IMR-90 (cell line): ENCODE data around the gene CAMTA1. TPM values are rescaled to one million over a fixed set of nuclear protein-coding genes. Genes with fewer than 3 reads are reported as not detected.

ENCODE experiments used
- ATAC-seq: fragments of 200-7000 bp; cut with Tn5 transposase; 2 replicates; pipeline ENCODE4 v1.9.1; 2020; ENCODE audit warnings: low read depth, mild to moderate bottlenecking, moderate library complexity
- BruUV-seq: library from RNA; stranded (reverse); fragments of 400-500 nt; replicated peaks from 2 replicates; lab custom pipeline; 2021; lab: Mats Ljungman, UMichigan
- CTCF ChIA-PET: fragments of 300-600 bp; formaldehyde crosslinking; extraction: SDS; loops from one replicate; lab custom pipeline; 2021; ENCODE audit warnings: antibody characterized with exemption; lab: Yijun Ruan, JAX
- POLR2A ChIA-PET: fragments of 300-600 bp; sonication (Branson Sonifier 250); formaldehyde crosslinking; loops from one replicate; lab custom pipeline; 2022; ENCODE audit warnings: antibody characterized with exemption; ENCODE audit not compliant: unreplicated experiment; lab: Charles Lee
- DNase-seq: peaks from one replicate; pipeline ENCODE4 v3.0.0; 2013
- H2AFZ ChIP-seq: replicated peaks from 2 replicates; pipeline ENCODE3; 2013; ENCODE audit warnings: low read length, mild to moderate bottlenecking; ENCODE audit not compliant: poor library complexity
- H2AK5ac ChIP-seq: 2 replicates; pipeline ENCODE4 v1.6.1; 2013; ENCODE audit warnings: low read depth, low read length, inconsistent platforms
- H2AK9ac ChIP-seq: replicated peaks from 2 replicates; pipeline ENCODE3; 2013; ENCODE audit warnings: mild to moderate bottlenecking, low read depth, low read length, moderate library complexity; ENCODE audit not compliant: poor library complexity
- H2BK120ac ChIP-seq: 2 replicates; pipeline ENCODE4 v1.6.1; 2013; ENCODE audit warnings: low read depth, low read length, inconsistent platforms
- H2BK15ac ChIP-seq: 3 replicates; pipeline ENCODE4 v1.6.1; 2013; ENCODE audit warnings: low read depth, low read length, inconsistent platforms
- H2BK20ac ChIP-seq: 2 replicates; pipeline ENCODE4 v1.6.1; 2013; ENCODE audit warnings: low read depth, mild to moderate bottlenecking, inconsistent platforms, low read length, moderate library complexity
- H2BK5ac ChIP-seq: 2 replicates; pipeline ENCODE4 v1.6.1; 2013; ENCODE audit warnings: mild to moderate bottlenecking, low read depth, low read length, inconsistent platforms; ENCODE audit not compliant: poor library complexity, severe bottlenecking
- H3K14ac ChIP-seq: replicated peaks from 2 replicates; pipeline ENCODE4 v1.6.1; 2013; ENCODE audit warnings: low read depth, low read length, inconsistent platforms
- H3K18ac ChIP-seq: 2 replicates; pipeline ENCODE4 v1.6.1; 2013; ENCODE audit warnings: low read depth, low read length, control low read depth
- H3K23ac ChIP-seq: 2 replicates; pipeline ENCODE4 v1.6.1; 2013; ENCODE audit warnings: low read depth, low read length, inconsistent platforms
- H3K27ac ChIP-seq: 2 replicates; pipeline ENCODE4 v1.5.1; 2013; ENCODE audit warnings: mild to moderate bottlenecking, control low read depth, low read length; ENCODE audit not compliant: insufficient read depth
- H3K27me3 ChIP-seq: 2 replicates; pipeline ENCODE4 v1.6.1; 2013; ENCODE audit warnings: low read length; ENCODE audit not compliant: control insufficient read depth, insufficient read depth
- H3K36me3 ChIP-seq: 2 replicates; pipeline ENCODE4 v1.6.1; 2013; ENCODE audit warnings: low read length, mixed read lengths; ENCODE audit not compliant: control insufficient read depth, insufficient read depth
- H3K4ac ChIP-seq: 2 replicates; pipeline ENCODE4 v1.6.1; 2013; ENCODE audit warnings: low read depth, low read length, inconsistent platforms
- H3K4me1 ChIP-seq: 2 replicates; pipeline ENCODE4 v1.6.1; 2013; ENCODE audit warnings: low read length, mixed read lengths; ENCODE audit not compliant: control insufficient read depth, insufficient read depth
- H3K4me2 ChIP-seq: 2 replicates; pipeline ENCODE4 v1.6.1; 2013; ENCODE audit warnings: low read depth, mild to moderate bottlenecking, control low read depth, low read length, moderate library complexity
- H3K4me3 ChIP-seq: 2 replicates; pipeline ENCODE4 v1.5.1; 2013; ENCODE audit warnings: low read depth, mild to moderate bottlenecking, control low read depth, low read length, moderate library complexity; ENCODE audit not compliant: insufficient read depth
- H3K56ac ChIP-seq: 2 replicates; pipeline ENCODE4 v1.6.1; 2013; ENCODE audit warnings: low read length, inconsistent platforms; ENCODE audit not compliant: insufficient read depth; ENCODE audit errors: extremely low read depth
- H3K79me1 ChIP-seq, 2 experiments: 2 replicates each; pipeline ENCODE4 v1.6.1; 2013; ENCODE audit warnings: low read length in 2 of 2, inconsistent platforms in 1 of 2, low read depth in 1 of 2
- H3K9ac ChIP-seq: 2 replicates; pipeline ENCODE4 v1.6.1; 2013; ENCODE audit warnings: low read depth, low read length, control low read depth
- H3K9me1 ChIP-seq: 2 replicates; pipeline ENCODE4 v1.6.1; 2013; ENCODE audit warnings: low read length, inconsistent platforms; ENCODE audit not compliant: insufficient read depth
- H3K9me3 ChIP-seq: 2 replicates; pipeline ENCODE4 v1.6.1; 2013; ENCODE audit warnings: low read length; ENCODE audit not compliant: control insufficient read depth, insufficient read depth
- H4K20me1 ChIP-seq: 2 replicates; pipeline ENCODE4 v1.6.1; 2013; ENCODE audit warnings: low read length, inconsistent platforms; ENCODE audit not compliant: insufficient read depth
- H4K5ac ChIP-seq: 2 replicates; pipeline ENCODE4 v1.6.1; 2013; ENCODE audit warnings: mild to moderate bottlenecking, low read depth, low read length, control low read depth
- H4K8ac ChIP-seq, 2 experiments: 2 replicates each; pipeline ENCODE4 v1.6.1; 2013; ENCODE audit warnings: low read depth in 2 of 2, low read length in 2 of 2, control low read depth in 1 of 2, inconsistent platforms in 1 of 2
- H4K91ac ChIP-seq: 2 replicates; pipeline ENCODE4 v1.6.1; 2013; ENCODE audit warnings: low read depth, low read length, inconsistent platforms; ENCODE audit not compliant: insufficient read depth
- BHLHE40 ChIP-seq: fragments of 150-350 bp; IDR thresholded peaks from 2 replicates; pipeline ENCODE4 v1.6.1; 2016; ENCODE audit warnings: mild to moderate bottlenecking, low read depth, low read length
- CEBPB ChIP-seq: IDR thresholded peaks from 2 replicates; pipeline ENCODE4 v1.6.1; 2012; ENCODE audit warnings: low read depth, low read length, improper control_type of control experiment
- FOS ChIP-seq: fragments of 150-350 bp; IDR thresholded peaks from 2 replicates; pipeline ENCODE4 v1.6.1; 2016; ENCODE audit warnings: low read depth, low read length
- MAFK ChIP-seq: IDR thresholded peaks from 2 replicates; pipeline ENCODE4 v1.6.1; 2012; ENCODE audit warnings: low read depth, low read length, improper control_type of control experiment
- MAZ ChIP-seq: IDR thresholded peaks from 2 replicates; pipeline ENCODE4 v1.6.1; 2012; ENCODE audit warnings: low read depth, mild to moderate bottlenecking, low read length, improper control_type of control experiment, moderate library complexity, borderline replicate concordance
- MXI1 ChIP-seq: IDR thresholded peaks from 2 replicates; pipeline ENCODE4 v1.6.1; 2012; ENCODE audit warnings: low read depth, mild to moderate bottlenecking, low read length, moderate library complexity, borderline replicate concordance
- NFE2L2 ChIP-seq: fragments of 150-350 bp; IDR thresholded peaks from 2 replicates; pipeline ENCODE4 v1.6.1; 2016; ENCODE audit warnings: low read depth, mild to moderate bottlenecking, low read length
- POLR2A ChIP-seq: IDR thresholded peaks from 2 replicates; pipeline ENCODE4 v1.6.1; 2012; ENCODE audit warnings: mild to moderate bottlenecking, low read depth, low read length
- RAD21 ChIP-seq: IDR thresholded peaks from 2 replicates; pipeline ENCODE4 v1.6.1; 2012; ENCODE audit warnings: low read length, improper control_type of control experiment
- RCOR1 ChIP-seq: IDR thresholded peaks from 2 replicates; pipeline ENCODE4 v1.6.1; 2012; ENCODE audit warnings: mild to moderate bottlenecking, low read length, improper control_type of control experiment; ENCODE audit not compliant: insufficient replicate concordance
- RFX5 ChIP-seq: IDR thresholded peaks from 2 replicates; pipeline ENCODE4 v1.8.0; 2012; ENCODE audit warnings: low read depth, mild to moderate bottlenecking, low read length, moderate library complexity
- SMC3 ChIP-seq: fragments of 150-350 bp; IDR thresholded peaks from 2 replicates; pipeline ENCODE4 v1.6.1; 2016; ENCODE audit warnings: low read depth, mild to moderate bottlenecking, antibody characterized with exemption, low read length, moderate library complexity
- WGBS, 2 experiments: methylation state at CpG; one replicate each; pipeline versions ENCODE4 v1.1.5 to v1.1.7; 2013; ENCODE audit warnings: missing lambda C conversion rate in 2 of 2; ENCODE audit not compliant: insufficient read length in 1 of 2; ENCODE audit errors: extremely low coverage in 2 of 2; 5-methylcytosine and 5-hydroxymethylcytosine counted together
- dilution Hi-C: fragments of 300-500 bp; cut with HindIII; formaldehyde crosslinking; loops from one replicate; pipeline ENCODE4 v1.14.3; 2018; ENCODE audit warnings: low sequenced_read_pairs; ENCODE audit not compliant: unreplicated experiment
- in situ Hi-C: fragments of 300-500 bp; cut with MboI; formaldehyde crosslinking; loops from 3 replicates; pipeline ENCODE4 v1.14.3; 2019; ENCODE audit warnings: low sequenced_read_pairs, inconsistent platforms, mixed read lengths
- intact Hi-C: fragments of 100-400 bp; cut with micrococcal nuclease; formaldehyde crosslinking; loops from 2 replicates; pipeline ENCODE4 v1.10.0; 2022
- polyA plus RNA-seq, 3 experiments: library from polyadenylated mRNA; depleted of rRNA; stranded (reverse); fragments of >200 nt; gene quantifications; 2 replicates each; pipeline ENCODE4 v1.2.3, GENCODE V29; 2012; ENCODE audit warnings: low replicate concordance in 1 of 3
- total RNA-seq: library from RNA; depleted of rRNA; stranded (reverse); fragments of >200 nt; gene quantifications from 2 replicates; pipeline ENCODE4 v1.2.3, GENCODE V29; 2012
- TF ChIP-seq, protein P1 (sequence below): fragments of 150-350 bp; IDR thresholded peaks from 2 replicates; pipeline ENCODE4 v1.6.1; 2017; ENCODE audit warnings: mild to moderate bottlenecking, antibody characterized with exemption, low read length, low read depth
- TF ChIP-seq, protein P2 (sequence below): fragments of 150-350 bp; IDR thresholded peaks from 2 replicates; pipeline ENCODE4 v1.6.1; 2016; ENCODE audit warnings: low read depth, mild to moderate bottlenecking, low read length, moderate library complexity, borderline replicate concordance

The CAMTA1 gene
- total and polyA plus RNA-seq, 2 of the 4 experiments (the other 2 are of a cell fraction) = 35.5 to 74.3 TPM

DNA sequence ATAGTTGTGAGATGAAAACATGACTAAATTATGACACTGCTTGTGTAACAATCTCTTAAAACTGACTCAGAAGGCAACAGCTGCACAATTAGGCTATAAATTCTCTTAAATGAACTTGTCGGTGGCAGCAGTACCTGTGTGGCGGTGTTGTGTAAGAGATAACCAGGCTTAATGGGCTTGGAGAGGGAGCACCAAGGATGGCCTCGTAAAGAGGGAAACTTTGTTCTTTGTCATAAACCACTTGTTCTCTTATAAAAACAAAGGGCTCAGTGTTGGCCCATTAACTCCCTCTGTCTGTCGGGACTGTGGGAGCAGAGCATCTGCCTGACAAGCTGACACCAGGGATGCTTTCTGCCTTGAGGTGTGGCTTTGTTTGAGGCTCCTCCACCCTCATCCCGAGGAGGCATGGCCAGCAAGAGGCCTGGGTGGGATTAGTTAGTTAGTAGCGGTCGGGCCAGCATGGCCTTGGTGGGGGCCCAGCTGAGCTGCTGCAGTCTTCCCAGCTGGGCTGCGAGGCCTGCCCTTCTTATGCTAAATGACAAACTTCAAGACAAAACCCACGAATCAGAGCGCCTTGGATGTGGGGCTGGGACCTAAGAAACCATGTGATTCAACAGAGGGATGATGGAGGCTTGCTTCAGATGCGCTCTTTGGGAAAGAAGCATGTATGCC, 171.4 kb downstream of the CAMTA1 start (continued):
- TF ChIP-seq FOS = no peak
- no peak for TF ChIP-seq RFX5

DNA sequence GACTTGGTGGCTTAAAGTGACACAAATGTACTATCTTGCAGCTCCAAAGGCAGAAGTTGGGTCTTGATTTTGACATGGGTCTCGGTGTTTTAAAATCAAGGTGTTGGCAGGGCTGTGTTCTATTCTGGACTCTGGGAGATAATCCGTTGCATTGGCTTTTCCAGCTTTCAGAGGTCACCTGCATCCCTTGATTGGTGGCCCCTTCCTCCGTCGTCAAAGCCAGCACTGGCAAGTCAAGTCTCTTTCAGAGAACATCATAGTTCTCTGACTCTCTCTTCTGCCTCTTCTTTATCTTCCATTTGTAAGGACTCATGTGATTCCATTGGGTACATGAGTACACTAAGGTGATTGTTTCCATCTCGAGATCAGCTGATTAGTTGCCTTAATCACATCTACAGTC, 172.1 kb downstream of the CAMTA1 start:
- Histone ChIP-seq H4K5ac (no peak overlapping the region), H3K56ac (no peak overlapping the region), H4K8ac (no peak overlapping the region), H3K36me3 (no peaks in the 10 kb centered on the region), H3K79me1 (no peaks in the 10 kb centered on the region), H3K9me1 (peaks cover 3% of the 10 kb centered on the region; the same call in 1 of the 2 replicates), H3K4ac (no peak overlapping the region), H3K4me1 (peaks cover 3% of the 10 kb centered on the region; the same call in 1 of the 2 replicates), H3K9ac (no peak overlapping the region), H3K18ac (no peak overlapping the region), H2BK120ac (no peak overlapping the region), H2AK5ac (no peak overlapping the region), H3K4me3 (no peak overlapping the region), H3K27me3 (peaks cover 39% of the 10 kb centered on the region), H2BK5ac (no peak overlapping the region), H2BK15ac (no peak overlapping the region), H4K20me1 (no peaks in the 10 kb centered on the region), H3K27ac (no peak overlapping the region), H3K23ac (no peak overlapping the region), H3K14ac (no peak overlapping the region), H3K9me3 (peaks cover 3% of the 10 kb centered on the region; the same call in 1 of the 2 replicates), H2AK9ac (no peak overlapping the region), H2AFZ (no peak overlapping the region), H4K91ac (no peak overlapping the region), H3K4me2 (no peak overlapping the region), H2BK20ac (no peak overlapping the region)
- in situ Hi-C loops = no loop called here
- ChIA-PET CTCF (no interaction called here), POLR2A (no interaction called here)
- dilution Hi-C loops = no loop called here
- intact Hi-C loops = no loop called here
- 60% methylated on average over 1 of the region's 5 CpGs; no CpG with 5 or more reads in 1 of the 2 experiments for WGBS, 2 experiments
- ATAC-seq (no peak), DNase-seq (no peak)
- no TSS peak for BruUV-seq
- no peak for TF ChIP-seq MAZ
- TF ChIP-seq BHLHE40 = no peak
- TF ChIP-seq, protein P1, sequence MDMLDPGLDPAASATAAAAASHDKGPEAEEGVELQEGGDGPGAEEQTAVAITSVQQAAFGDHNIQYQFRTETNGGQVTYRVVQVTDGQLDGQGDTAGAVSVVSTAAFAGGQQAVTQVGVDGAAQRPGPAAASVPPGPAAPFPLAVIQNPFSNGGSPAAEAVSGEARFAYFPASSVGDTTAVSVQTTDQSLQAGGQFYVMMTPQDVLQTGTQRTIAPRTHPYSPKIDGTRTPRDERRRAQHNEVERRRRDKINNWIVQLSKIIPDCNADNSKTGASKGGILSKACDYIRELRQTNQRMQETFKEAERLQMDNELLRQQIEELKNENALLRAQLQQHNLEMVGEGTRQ = no peak
- no peak for TF ChIP-seq RAD21
- TF ChIP-seq MAFK = no peak
- TF ChIP-seq FOS = no peak
- TF ChIP-seq POLR2A = no peak
- TF ChIP-seq RFX5 = no peak
- no peak for TF ChIP-seq MXI1
- TF ChIP-seq SMC3 = no peak
- TF ChIP-seq CEBPB = no peak
- TF ChIP-seq NFE2L2 = no peak
- no peak for TF ChIP-seq RCOR1
- TF ChIP-seq, protein P2, sequence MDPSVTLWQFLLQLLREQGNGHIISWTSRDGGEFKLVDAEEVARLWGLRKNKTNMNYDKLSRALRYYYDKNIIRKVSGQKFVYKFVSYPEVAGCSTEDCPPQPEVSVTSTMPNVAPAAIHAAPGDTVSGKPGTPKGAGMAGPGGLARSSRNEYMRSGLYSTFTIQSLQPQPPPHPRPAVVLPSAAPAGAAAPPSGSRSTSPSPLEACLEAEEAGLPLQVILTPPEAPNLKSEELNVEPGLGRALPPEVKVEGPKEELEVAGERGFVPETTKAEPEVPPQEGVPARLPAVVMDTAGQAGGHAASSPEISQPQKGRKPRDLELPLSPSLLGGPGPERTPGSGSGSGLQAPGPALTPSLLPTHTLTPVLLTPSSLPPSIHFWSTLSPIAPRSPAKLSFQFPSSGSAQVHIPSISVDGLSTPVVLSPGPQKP = no peak
